Measurements from ENCODE around the gene GTF2A1.

DNA sequence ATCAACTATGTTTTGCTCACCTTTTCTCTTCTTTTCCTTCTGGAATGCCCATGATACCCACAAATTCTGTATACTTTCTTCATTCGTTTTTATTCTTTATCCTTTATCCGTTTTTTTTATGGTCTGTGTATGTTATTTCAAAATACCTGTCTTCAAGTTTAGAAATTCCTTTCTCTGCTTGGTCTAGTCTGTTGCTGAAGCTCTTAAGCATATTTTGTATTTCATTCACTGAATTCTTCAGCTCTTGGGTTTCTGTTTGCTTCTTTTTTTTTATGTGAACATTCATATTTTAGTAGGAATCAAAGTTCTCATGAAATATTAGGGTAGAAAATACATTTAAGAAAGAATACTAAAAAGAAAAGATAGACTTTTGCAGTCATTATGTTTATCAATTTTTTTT lies 22.7 kb upstream of the GTF2A1 start:
- TF ChIP-seq, protein P1, sequence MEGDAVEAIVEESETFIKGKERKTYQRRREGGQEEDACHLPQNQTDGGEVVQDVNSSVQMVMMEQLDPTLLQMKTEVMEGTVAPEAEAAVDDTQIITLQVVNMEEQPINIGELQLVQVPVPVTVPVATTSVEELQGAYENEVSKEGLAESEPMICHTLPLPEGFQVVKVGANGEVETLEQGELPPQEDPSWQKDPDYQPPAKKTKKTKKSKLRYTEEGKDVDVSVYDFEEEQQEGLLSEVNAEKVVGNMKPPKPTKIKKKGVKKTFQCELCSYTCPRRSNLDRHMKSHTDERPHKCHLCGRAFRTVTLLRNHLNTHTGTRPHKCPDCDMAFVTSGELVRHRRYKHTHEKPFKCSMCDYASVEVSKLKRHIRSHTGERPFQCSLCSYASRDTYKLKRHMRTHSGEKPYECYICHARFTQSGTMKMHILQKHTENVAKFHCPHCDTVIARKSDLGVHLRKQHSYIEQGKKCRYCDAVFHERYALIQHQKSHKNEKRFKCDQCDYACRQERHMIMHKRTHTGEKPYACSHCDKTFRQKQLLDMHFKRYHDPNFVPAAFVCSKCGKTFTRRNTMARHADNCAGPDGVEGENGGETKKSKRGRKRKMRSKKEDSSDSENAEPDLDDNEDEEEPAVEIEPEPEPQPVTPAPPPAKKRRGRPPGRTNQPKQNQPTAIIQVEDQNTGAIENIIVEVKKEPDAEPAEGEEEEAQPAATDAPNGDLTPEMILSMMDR (IDR thresholded peaks at IDR 0.05; ENCODE audit: low read length), result no peak
- TF ChIP-seq EZH2 (IDR thresholded peaks at IDR 0.05; ENCODE audit: borderline replicate concordance, low read length), result no peak
